Liver (tissue), 9 donors: ENCODE measurements around the gene TMEM38B. TPM values are rescaled to one million over a fixed set of nuclear protein-coding genes. Genes with fewer than 3 reads are reported as not detected.

ENCODE experiments used
- DNase-seq: peaks from one replicate; pipeline ENCODE4 v3.0.0-alpha.2; 2017; ENCODE audit warnings: low spot score
- H3K27ac ChIP-seq, 2 donors: one replicate each; pipeline ENCODE4 v1.7.0; 2013; ENCODE audit warnings: inconsistent platforms in 2 of 2, low read length in 2 of 2, control low read depth in 1 of 2, low read depth in 1 of 2, mild to moderate bottlenecking in 1 of 2
- H3K27me3 ChIP-seq, 4 donors: one replicate each; pipeline versions ENCODE4 v1.6.1 to v1.7.0; 2013; ENCODE audit warnings: low read length in 3 of 4, inconsistent platforms in 1 of 4, mild to moderate bottlenecking in 1 of 4, moderate library complexity in 1 of 4; ENCODE audit not compliant: control insufficient read depth in 4 of 4, insufficient read depth in 4 of 4
- H3K36me3 ChIP-seq, 4 donors: one replicate each; pipeline versions ENCODE4 v1.6.1 to v1.7.0; 2013; ENCODE audit warnings: low read length in 3 of 4, mild to moderate bottlenecking in 3 of 4, low read depth in 1 of 4, moderate library complexity in 1 of 4; ENCODE audit not compliant: control insufficient read depth in 4 of 4, insufficient read depth in 3 of 4
- H3K4me1 ChIP-seq, 4 donors: one replicate each; pipeline versions ENCODE4 v1.6.1 to v1.7.0; 2013; ENCODE audit warnings: low read length in 3 of 4, mild to moderate bottlenecking in 3 of 4, moderate library complexity in 1 of 4; ENCODE audit not compliant: control insufficient read depth in 4 of 4, insufficient read depth in 4 of 4
- H3K4me3 ChIP-seq, 3 donors: one replicate each; pipeline versions ENCODE4 v1.6.1 to v1.7.0; 2013; ENCODE audit warnings: low read length in 3 of 3, control low read depth in 1 of 3, low read depth in 1 of 3, mild to moderate bottlenecking in 1 of 3
- H3K9ac ChIP-seq, 2 donors: one replicate each; pipeline ENCODE4 v1.7.0; 2013; ENCODE audit warnings: low read length in 2 of 2, mild to moderate bottlenecking in 2 of 2, moderate library complexity in 2 of 2, control low read depth in 1 of 2, low read depth in 1 of 2
- H3K9me3 ChIP-seq, 4 donors: one replicate each; pipeline versions ENCODE4 v1.6.1 to v1.7.0; 2013; ENCODE audit warnings: low read length in 3 of 4; ENCODE audit not compliant: control insufficient read depth in 4 of 4
- ATF3 ChIP-seq: IDR thresholded peaks from 2 replicates; pipeline ENCODE4 v1.6.1; 2016; ENCODE audit warnings: antibody characterized with exemption
- EGR1 ChIP-seq, 2 donors: IDR thresholded peaks; 2 replicates each; pipeline ENCODE4 v1.6.1; 2016 to 2018; ENCODE audit warnings: antibody characterized with exemption in 2 of 2, low read depth in 2 of 2
- FOXA1 ChIP-seq: IDR thresholded peaks from 2 replicates; pipeline ENCODE4 v1.6.1; 2016; ENCODE audit warnings: antibody characterized with exemption
- FOXA2 ChIP-seq: IDR thresholded peaks from 2 replicates; pipeline ENCODE4 v1.6.1; 2016; ENCODE audit warnings: antibody characterized with exemption
- GABPA ChIP-seq, 2 donors: IDR thresholded peaks in 1 of 2; conservative IDR thresholded peaks in 1 of 2; 2 replicates each; pipeline ENCODE4 v1.6.1; 2016; ENCODE audit warnings: antibody characterized with exemption in 2 of 2, mild to moderate bottlenecking in 1 of 2, moderate library complexity in 1 of 2
- HNF4A ChIP-seq, 2 donors: conservative IDR thresholded peaks; 2 replicates each; pipeline ENCODE4 v1.6.1; 2016; ENCODE audit warnings: antibody characterized with exemption in 2 of 2, mild to moderate bottlenecking in 2 of 2
- HNF4G ChIP-seq: IDR thresholded peaks from 2 replicates; pipeline ENCODE4 v1.6.1; 2016; ENCODE audit warnings: antibody characterized with exemption
- JUND ChIP-seq, 2 donors: IDR thresholded peaks; 2 replicates each; pipeline ENCODE4 v1.6.1; 2016; ENCODE audit warnings: antibody characterized with exemption in 2 of 2
- MAX ChIP-seq: IDR thresholded peaks from 2 replicates; pipeline ENCODE4 v1.6.1; 2016; ENCODE audit warnings: antibody characterized with exemption
- NR2F2 ChIP-seq: IDR thresholded peaks from 2 replicates; pipeline ENCODE4 v1.6.1; 2016; ENCODE audit warnings: antibody characterized with exemption
- RAD21 ChIP-seq, 2 donors: IDR thresholded peaks; 2 replicates each; pipeline ENCODE4 v1.6.1; 2016; ENCODE audit warnings: antibody characterized with exemption in 2 of 2, mild to moderate bottlenecking in 2 of 2
- RXRA ChIP-seq, 2 donors: IDR thresholded peaks; 2 replicates each; pipeline ENCODE4 v1.6.1; 2017 to 2018; ENCODE audit warnings: antibody characterized with exemption in 2 of 2, mild to moderate bottlenecking in 1 of 2
- SP1 ChIP-seq: IDR thresholded peaks from 2 replicates; pipeline ENCODE4 v1.6.1; 2018; ENCODE audit warnings: antibody characterized with exemption, mild to moderate bottlenecking
- TAF1 ChIP-seq: conservative IDR thresholded peaks from 2 replicates; pipeline ENCODE4 v1.6.1; 2016; ENCODE audit warnings: antibody characterized with exemption, mild to moderate bottlenecking
- YY1 ChIP-seq: IDR thresholded peaks from 2 replicates; pipeline ENCODE4 v1.6.1; 2016; ENCODE audit warnings: antibody characterized with exemption, mild to moderate bottlenecking
- ZBTB33 ChIP-seq: IDR thresholded peaks from 2 replicates; pipeline ENCODE4 v1.6.1; 2016; ENCODE audit warnings: antibody characterized with exemption
- WGBS: extraction: QIAGEN DNeasy Blood & Tissue Kit; methylation state at CpG from one replicate; pipeline ENCODE4 v1.1.7; 2013; 5-methylcytosine and 5-hydroxymethylcytosine counted together
- polyA plus RNA-seq, 2 donors: library from polyadenylated mRNA; stranded (reverse) in 1 of 2; unstranded in 1 of 2; fragments of 200-250 nt in 1 of 2; fragments of >200 nt in 1 of 2; fragmentation: Nextera tagmentation in 1 of 2; extraction: Ambion mirVana in 1 of 2; gene quantifications; one replicate each; pipeline versions ENCODE4 v1.2.1 to v1.2.3, GENCODE V29; 2013 to 2015
- total RNA-seq, 2 donors: library from RNA; depleted of rRNA; stranded (reverse); fragments of >200 nt; gene quantifications; one replicate each; pipeline ENCODE4 v1.2.3, GENCODE V29; 2014
- TF ChIP-seq, protein P1 (sequence below): fragments of 150-350 bp; IDR thresholded peaks from 2 replicates; pipeline ENCODE4 v1.5.1; 2017; ENCODE audit warnings: improper control_type of control experiment, low read depth, low read length; ENCODE audit not compliant: missing input control
- TF ChIP-seq, protein P2 (sequence below): IDR thresholded peaks from 2 replicates; pipeline ENCODE4 v1.6.1; 2016; ENCODE audit warnings: antibody characterized with exemption, mild to moderate bottlenecking
- donor health status: healthy.
- donor health status: healthy.
- donor health status: healthy.
- donor health status: healthy.
- donor health status: healthy.

TMEM38B gene
- total and polyA plus RNA-seq, 4 donors, result 7.4 to 21.6 (median 9.2) TPM

DNA sequence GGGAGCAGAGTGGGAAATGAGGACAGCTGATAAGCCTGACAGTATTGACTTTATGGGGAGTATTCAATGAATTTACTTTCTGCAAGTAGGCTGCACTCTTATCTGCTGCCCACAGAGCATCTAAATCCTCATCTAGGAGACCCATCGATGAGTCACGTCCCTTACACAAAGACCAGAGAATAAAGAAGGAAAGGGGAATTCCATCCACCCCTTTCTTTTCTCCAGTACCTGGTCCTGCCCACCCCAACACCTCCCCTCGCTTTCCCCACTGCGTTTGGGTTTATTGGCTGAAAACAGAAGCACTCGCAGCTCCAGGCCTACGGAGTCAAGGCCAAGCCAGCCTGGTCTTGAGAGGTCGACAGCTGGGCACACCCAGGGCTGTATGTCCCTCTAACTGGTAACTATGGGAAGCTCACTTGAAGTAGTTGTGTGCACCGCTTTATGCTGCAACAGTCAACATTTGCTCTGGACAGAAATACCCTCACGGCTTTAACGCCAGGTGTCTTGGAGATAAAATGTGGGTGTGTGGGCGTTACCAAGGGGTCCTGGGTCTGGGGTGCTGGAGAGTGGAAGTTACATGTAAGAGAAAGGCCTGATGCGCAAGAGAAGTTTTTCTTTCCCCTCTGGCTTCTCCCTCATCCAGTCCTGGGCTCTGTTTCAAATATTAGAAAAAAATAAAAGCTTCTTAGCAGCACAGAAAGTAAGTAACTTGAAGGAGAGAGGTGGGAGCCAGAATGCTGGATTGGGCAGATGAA lies 46.6 kb upstream of the TMEM38B start:
- Histone ChIP-seq H3K27ac (no peak overlapping the region), H3K4me1 (no peaks in the 10 kb centered on the region), H3K36me3 (no peaks in the 10 kb centered on the region), H3K4me3 (no peak overlapping the region), H3K9me3 (no peaks in the 10 kb centered on the region), H3K9ac (no peak overlapping the region), H3K27me3 (no peaks in the 10 kb centered on the region)
- no peak for TF ChIP-seq TAF1
- TF ChIP-seq, protein P1, sequence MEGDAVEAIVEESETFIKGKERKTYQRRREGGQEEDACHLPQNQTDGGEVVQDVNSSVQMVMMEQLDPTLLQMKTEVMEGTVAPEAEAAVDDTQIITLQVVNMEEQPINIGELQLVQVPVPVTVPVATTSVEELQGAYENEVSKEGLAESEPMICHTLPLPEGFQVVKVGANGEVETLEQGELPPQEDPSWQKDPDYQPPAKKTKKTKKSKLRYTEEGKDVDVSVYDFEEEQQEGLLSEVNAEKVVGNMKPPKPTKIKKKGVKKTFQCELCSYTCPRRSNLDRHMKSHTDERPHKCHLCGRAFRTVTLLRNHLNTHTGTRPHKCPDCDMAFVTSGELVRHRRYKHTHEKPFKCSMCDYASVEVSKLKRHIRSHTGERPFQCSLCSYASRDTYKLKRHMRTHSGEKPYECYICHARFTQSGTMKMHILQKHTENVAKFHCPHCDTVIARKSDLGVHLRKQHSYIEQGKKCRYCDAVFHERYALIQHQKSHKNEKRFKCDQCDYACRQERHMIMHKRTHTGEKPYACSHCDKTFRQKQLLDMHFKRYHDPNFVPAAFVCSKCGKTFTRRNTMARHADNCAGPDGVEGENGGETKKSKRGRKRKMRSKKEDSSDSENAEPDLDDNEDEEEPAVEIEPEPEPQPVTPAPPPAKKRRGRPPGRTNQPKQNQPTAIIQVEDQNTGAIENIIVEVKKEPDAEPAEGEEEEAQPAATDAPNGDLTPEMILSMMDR, result no peak
- no peak for TF ChIP-seq RXRA (IDR thresholded peaks at IDR 0.05)
- TF ChIP-seq FOXA1, result no peak
- TF ChIP-seq HNF4G, result no peak
- TF ChIP-seq FOXA2, result no peak
- TF ChIP-seq YY1, result no peak
- TF ChIP-seq MAX, result no peak
- no peak for TF ChIP-seq RAD21 (IDR thresholded peaks at IDR 0.05)
- no peak for TF ChIP-seq ATF3
- no peak for TF ChIP-seq SP1
- no peak for TF ChIP-seq JUND (IDR thresholded peaks at IDR 0.05)
- TF ChIP-seq HNF4A (conservative IDR thresholded peaks at IDR 0.05), result no peak
- TF ChIP-seq, protein P2, sequence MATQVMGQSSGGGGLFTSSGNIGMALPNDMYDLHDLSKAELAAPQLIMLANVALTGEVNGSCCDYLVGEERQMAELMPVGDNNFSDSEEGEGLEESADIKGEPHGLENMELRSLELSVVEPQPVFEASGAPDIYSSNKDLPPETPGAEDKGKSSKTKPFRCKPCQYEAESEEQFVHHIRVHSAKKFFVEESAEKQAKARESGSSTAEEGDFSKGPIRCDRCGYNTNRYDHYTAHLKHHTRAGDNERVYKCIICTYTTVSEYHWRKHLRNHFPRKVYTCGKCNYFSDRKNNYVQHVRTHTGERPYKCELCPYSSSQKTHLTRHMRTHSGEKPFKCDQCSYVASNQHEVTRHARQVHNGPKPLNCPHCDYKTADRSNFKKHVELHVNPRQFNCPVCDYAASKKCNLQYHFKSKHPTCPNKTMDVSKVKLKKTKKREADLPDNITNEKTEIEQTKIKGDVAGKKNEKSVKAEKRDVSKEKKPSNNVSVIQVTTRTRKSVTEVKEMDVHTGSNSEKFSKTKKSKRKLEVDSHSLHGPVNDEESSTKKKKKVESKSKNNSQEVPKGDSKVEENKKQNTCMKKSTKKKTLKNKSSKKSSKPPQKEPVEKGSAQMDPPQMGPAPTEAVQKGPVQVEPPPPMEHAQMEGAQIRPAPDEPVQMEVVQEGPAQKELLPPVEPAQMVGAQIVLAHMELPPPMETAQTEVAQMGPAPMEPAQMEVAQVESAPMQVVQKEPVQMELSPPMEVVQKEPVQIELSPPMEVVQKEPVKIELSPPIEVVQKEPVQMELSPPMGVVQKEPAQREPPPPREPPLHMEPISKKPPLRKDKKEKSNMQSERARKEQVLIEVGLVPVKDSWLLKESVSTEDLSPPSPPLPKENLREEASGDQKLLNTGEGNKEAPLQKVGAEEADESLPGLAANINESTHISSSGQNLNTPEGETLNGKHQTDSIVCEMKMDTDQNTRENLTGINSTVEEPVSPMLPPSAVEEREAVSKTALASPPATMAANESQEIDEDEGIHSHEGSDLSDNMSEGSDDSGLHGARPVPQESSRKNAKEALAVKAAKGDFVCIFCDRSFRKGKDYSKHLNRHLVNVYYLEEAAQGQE, result no peak
- TF ChIP-seq ZBTB33, result no peak
- no peak for TF ChIP-seq NR2F2
- TF ChIP-seq EGR1 (IDR thresholded peaks at IDR 0.05; ENCODE audit: low read depth in 2 of 2), result no peak
- no peak for TF ChIP-seq GABPA (IDR thresholded peaks at IDR 0.05 in 1 of 2, conservative IDR thresholded peaks at IDR 0.05 in 1 of 2)
- DNase-seq, result no peak
- 89% methylated on average over 12 of the region's 12 CpGs for WGBS
